Loucy (cell line): ENCODE measurements around the gene IER5.

Experiments
- EZH2phosphoT487 ChIP-seq: fragments of 200-600 bp; IDR thresholded peaks from 2 replicates; pipeline ENCODE4 v1.6.1; 2018; ENCODE audit warnings: antibody characterized with exemption, mild to moderate bottlenecking, moderate library complexity, borderline replicate concordance
- TF ChIP-seq, protein P1 (sequence below): fragments of 200-600 bp; sonication (generic); conservative IDR thresholded peaks from 2 replicates; pipeline ENCODE4 v1.5.1; 2014; ENCODE audit warnings: mild to moderate bottlenecking, antibody characterized with exemption, low read length

DNA sequence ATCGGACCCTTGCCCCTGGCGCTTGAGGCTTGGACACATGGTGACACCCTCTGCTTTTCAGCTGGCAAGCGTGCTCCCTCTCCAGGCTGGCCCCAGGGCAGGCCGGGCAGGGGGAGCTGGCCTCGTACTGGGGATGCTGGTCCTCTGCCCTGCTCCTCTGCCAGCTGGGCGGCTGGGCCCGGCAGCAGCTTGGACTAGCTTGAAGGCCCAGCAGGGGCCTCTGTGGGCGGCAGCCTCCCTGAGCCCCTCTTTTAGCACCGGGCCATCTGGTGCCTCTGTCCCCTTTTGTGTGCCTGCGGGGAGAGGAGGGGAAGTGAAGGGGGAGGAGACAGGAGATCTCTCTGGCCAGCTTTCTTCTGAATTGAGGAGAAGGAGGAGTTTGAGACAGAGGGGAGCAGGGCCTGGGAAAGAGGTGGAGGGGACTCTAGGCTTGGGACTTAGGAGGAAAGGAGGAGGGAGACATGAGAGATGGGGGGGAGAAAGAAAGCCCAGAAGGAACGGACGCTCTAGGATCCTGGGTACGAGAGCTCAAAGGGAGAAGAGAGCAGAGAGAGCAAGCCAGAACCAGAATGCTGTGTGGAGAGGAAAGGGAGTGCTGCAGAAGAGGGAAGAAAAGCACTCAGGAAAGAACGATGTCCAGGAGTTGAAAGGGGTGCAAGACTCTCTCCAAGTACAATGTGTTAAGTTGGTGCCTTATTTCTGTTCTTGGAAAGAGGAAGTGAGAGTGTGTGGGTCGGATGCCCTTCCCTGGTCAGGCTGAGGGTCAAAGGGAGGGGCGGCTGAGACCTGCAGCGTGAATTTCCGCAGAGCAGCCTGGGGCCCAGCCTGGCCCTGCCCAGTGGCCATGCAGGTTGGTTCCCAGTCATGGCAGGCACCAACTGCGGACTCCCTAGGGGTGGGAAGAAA is 40.3 kb downstream of the IER5 start:
- TF ChIP-seq, protein P1, sequence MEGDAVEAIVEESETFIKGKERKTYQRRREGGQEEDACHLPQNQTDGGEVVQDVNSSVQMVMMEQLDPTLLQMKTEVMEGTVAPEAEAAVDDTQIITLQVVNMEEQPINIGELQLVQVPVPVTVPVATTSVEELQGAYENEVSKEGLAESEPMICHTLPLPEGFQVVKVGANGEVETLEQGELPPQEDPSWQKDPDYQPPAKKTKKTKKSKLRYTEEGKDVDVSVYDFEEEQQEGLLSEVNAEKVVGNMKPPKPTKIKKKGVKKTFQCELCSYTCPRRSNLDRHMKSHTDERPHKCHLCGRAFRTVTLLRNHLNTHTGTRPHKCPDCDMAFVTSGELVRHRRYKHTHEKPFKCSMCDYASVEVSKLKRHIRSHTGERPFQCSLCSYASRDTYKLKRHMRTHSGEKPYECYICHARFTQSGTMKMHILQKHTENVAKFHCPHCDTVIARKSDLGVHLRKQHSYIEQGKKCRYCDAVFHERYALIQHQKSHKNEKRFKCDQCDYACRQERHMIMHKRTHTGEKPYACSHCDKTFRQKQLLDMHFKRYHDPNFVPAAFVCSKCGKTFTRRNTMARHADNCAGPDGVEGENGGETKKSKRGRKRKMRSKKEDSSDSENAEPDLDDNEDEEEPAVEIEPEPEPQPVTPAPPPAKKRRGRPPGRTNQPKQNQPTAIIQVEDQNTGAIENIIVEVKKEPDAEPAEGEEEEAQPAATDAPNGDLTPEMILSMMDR: no peak
- no peak for TF ChIP-seq EZH2phosphoT487
